Mucosa of stomach (tissue), 1 donor: Measurements from ENCODE around the gene ABL2.

Experiments
- H3K27me3 ChIP-seq: one replicate; pipeline ENCODE4 v1.7.0; 2013; ENCODE audit warnings: mild to moderate bottlenecking, low read length; ENCODE audit not compliant: control insufficient read depth, insufficient read depth
- H3K36me3 ChIP-seq: one replicate; pipeline ENCODE4 v1.7.0; 2013; ENCODE audit warnings: low read length; ENCODE audit not compliant: control insufficient read depth, insufficient read depth
- H3K4me1 ChIP-seq: one replicate; pipeline ENCODE4 v1.7.0; 2013; ENCODE audit warnings: mild to moderate bottlenecking, low read length; ENCODE audit not compliant: control insufficient read depth, insufficient read depth
- H3K4me3 ChIP-seq: one replicate; pipeline ENCODE4 v1.7.0; 2013; ENCODE audit warnings: low read length
- H3K9ac ChIP-seq: one replicate; pipeline ENCODE4 v1.7.0; 2013; ENCODE audit warnings: mild to moderate bottlenecking, low read length, moderate library complexity
- H3K9me3 ChIP-seq: one replicate; pipeline ENCODE4 v1.7.0; 2013; ENCODE audit warnings: mild to moderate bottlenecking, low read length, moderate library complexity; ENCODE audit not compliant: control insufficient read depth
- donor health status: Pancreatic carcinoma.

Gene ABL2

DNA sequence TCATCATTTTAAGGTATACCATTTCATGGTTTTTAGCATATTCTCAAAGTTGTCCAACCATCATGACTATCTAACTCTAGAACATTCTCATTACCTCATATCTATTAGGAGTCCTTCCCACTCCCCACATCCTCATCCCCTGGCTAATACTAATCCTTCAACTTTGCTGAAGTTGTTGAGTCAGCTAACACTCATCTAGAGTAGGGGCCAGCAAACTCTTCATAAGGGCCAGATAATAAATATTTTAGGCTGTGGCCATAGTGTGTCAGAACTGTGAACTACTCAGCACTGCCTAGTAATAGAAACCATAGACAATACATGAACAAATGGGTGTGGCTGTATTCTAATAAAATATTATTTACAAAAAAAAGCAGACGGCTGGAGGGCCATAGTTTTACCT is 104.6 kb downstream of the ABL2 start:
- Histone ChIP-seq H3K4me3 (no peak overlapping the region), H3K9ac (no peak overlapping the region), H3K27me3 (no peaks in the 10 kb centered on the region), H3K9me3 (no peaks in the 10 kb centered on the region), H3K4me1 (peaks cover 13% of the 10 kb centered on the region), H3K36me3 (no peaks in the 10 kb centered on the region)

- Histone ChIP-seq H3K4me3 (no peak overlapping the region), H3K27me3 (no peaks in the 10 kb centered on the region), H3K9me3 (no peaks in the 10 kb centered on the region), H3K4me1 (peaks cover 7% of the 10 kb centered on the region), H3K36me3 (no peaks in the 10 kb centered on the region), H3K9ac (no peak overlapping the region)
Observed at GRCh38 chr1:179121159-179121938, 108.1 kb downstream of the ABL2 start.

DNA sequence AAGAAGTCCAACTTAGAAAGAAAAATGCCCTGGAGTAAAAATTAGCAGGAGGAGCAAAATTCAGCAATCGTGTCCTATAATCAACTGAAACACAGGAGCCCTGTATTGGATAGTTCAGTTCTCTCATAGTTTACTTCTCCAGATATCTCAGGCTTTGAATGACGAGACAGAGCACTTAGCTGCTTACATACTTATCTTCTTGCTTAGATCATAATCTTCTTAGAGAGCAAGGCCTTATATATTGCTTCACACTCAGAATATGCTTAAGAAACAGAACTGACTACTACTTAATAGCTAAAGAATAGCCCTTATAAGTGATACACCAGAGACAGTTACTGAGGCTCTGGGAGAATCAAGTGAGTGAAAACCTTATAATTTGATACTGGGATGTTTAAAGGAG is 108.7 kb downstream of the ABL2 start:
- Histone ChIP-seq H3K36me3 (no peaks in the 10 kb centered on the region), H3K27me3 (no peaks in the 10 kb centered on the region), H3K4me3 (no peak overlapping the region), H3K9ac (no peak overlapping the region), H3K4me1 (peaks cover 7% of the 10 kb centered on the region), H3K9me3 (no peaks in the 10 kb centered on the region)

GRCh38 chr1:179119513-179119912 is 110.0 kb downstream of the ABL2 start:
- no peak overlapping the region for H3K9ac ChIP-seq

DNA sequence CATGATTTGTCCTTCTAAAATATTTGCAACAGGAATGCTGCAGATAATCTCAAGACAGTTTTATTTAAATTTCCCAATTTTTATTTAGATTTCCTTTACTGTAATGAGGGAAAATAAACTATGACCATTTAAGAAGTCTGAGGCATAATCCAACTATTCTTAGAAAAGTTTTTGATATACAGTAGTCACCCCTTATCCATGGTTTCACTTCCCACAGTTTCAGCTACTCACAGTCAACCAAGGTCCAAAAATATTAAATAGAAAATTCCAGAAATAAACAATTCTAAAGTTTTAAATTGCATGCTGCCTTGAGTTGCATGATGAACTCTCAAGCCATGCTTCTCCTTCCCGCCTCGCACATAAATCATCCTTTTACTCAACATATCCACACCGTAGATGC is 114.3 kb downstream of the ABL2 start:
- H3K36me3 ChIP-seq = no peaks in the 10 kb centered on the region
- no peaks in the 10 kb centered on the region for H3K9me3 ChIP-seq
- H3K4me3 ChIP-seq = no peak overlapping the region
- H3K4me1 ChIP-seq = peaks cover 7% of the 10 kb centered on the region
- no peaks in the 10 kb centered on the region for H3K27me3 ChIP-seq
- no peak overlapping the region for H3K9ac ChIP-seq

More at GRCh38 chr1:179119513-179119912, 110.0 kb downstream of the ABL2 start:
- Histone ChIP-seq H3K36me3 (no peaks in the 10 kb centered on the region), H3K9me3 (no peaks in the 10 kb centered on the region), H3K4me3 (no peak overlapping the region), H3K4me1 (peaks cover 7% of the 10 kb centered on the region), H3K27me3 (no peaks in the 10 kb centered on the region)

- Histone ChIP-seq H3K9me3 (no peaks in the 10 kb centered on the region), H3K36me3 (peaks cover 13% of the 10 kb centered on the region), H3K4me3 (no peak overlapping the region), H3K27me3 (no peaks in the 10 kb centered on the region), H3K4me1 (no peaks in the 10 kb centered on the region), H3K9ac (no peak overlapping the region)
Observed at GRCh38 chr1:179108644-179109043, 120.8 kb downstream of the ABL2 start.

DNA sequence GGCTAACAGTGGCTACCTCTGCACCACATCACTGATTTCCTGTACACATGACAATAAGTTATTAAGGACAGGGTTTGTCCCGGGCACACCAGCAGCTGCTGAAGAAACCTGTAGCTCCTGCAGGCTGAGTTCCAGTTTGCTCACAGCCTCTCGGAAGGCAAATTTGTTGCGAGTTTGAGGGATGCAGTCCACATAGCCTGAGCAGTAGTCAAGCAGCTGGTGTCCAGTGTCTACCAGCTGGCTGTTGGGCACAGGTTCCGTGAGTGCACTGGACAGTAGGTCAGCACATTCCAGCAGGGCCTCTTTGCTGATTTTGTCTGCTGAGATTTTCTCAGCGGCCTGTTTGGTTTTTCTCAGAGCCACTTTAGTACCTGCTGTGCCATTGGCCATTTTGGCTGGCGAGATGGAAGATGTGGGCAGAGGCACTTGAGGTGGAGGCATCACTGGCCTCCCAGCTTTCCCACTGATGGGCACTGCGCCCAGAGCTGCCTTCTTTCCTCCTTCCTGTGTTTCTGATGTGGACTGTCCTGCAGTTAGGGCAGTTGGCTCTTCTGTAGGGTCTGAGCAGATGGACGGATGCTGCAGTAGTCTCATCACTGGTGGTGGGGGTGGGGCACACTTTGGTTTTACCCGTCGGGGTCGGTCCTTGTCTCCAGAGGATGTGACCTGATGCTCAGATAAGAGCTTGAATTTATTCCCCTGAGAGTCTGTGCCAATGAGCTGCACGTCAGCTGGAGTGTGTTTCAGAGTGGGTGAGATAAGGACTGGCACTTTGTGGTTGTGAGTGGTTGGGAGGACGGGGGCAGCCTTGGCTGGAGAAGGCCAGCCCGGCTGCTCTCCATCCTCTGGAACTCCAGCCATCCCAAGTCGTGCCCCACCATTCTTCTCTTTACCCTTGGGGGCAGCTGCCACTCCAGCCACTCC is 121.5 kb downstream of the ABL2 start:
- Histone ChIP-seq H3K4me1 (no peaks in the 10 kb centered on the region), H3K27me3 (no peaks in the 10 kb centered on the region), H3K36me3 (peaks cover 13% of the 10 kb centered on the region), H3K9ac (no peak overlapping the region), H3K4me3 (no peak overlapping the region), H3K9me3 (no peaks in the 10 kb centered on the region)

DNA sequence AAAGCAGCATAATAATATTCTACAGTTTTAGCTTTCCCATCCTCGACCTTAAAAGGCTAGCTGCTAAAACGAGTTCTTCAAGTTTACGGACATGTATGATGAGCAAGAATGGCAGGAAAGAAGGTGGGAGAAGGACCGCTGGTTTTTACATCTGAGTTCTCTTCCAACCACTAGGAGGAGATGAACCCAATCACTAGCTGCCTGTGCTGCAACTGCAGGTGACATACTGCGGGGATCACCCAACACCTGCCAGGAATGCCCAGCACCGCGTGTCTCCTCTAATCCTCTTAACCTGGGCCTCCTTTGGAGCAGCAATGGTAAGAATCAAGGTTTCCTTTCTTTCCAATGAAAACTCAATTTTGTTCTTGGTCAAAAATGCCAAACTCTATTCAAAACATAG is 124.1 kb downstream of the ABL2 start:
- Histone ChIP-seq H3K9me3 (no peaks in the 10 kb centered on the region), H3K4me1 (no peaks in the 10 kb centered on the region), H3K36me3 (peaks cover 13% of the 10 kb centered on the region), H3K4me3 (no peak overlapping the region), H3K9ac (no peak overlapping the region), H3K27me3 (no peaks in the 10 kb centered on the region)

GRCh38 chr1:179104611-179105250 is 124.7 kb downstream of the ABL2 start:
- no peaks in the 10 kb centered on the region for H3K4me1 ChIP-seq
- no peak overlapping the region for H3K9ac ChIP-seq
- no peaks in the 10 kb centered on the region for H3K9me3 ChIP-seq
- no peak overlapping the region for H3K4me3 ChIP-seq
- H3K36me3 ChIP-seq = peaks cover 13% of the 10 kb centered on the region
- no peaks in the 10 kb centered on the region for H3K27me3 ChIP-seq

DNA sequence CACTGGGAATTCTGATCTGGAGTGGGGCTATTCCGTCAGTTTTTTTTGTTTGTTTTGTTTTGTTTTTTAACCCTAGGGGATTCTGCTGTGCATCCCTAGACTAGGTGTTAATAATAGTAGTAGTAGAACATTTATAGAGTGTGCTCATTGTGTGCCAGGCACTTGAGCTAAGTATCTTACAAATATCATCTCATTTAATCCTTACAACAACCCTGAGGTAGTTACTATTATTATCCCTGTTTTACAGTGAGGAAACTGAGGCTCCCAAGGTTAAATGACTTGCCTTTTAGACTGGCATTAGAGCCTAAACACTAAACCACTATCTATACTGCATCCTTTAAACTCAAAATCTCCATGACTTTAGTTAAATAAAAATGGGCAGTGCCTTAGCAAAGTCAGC is 125.5 kb downstream of the ABL2 start:
- Histone ChIP-seq H3K36me3 (peaks cover 13% of the 10 kb centered on the region), H3K4me1 (no peaks in the 10 kb centered on the region), H3K27me3 (no peaks in the 10 kb centered on the region), H3K9me3 (no peaks in the 10 kb centered on the region), H3K4me3 (no peak overlapping the region), H3K9ac (no peak overlapping the region)

DNA sequence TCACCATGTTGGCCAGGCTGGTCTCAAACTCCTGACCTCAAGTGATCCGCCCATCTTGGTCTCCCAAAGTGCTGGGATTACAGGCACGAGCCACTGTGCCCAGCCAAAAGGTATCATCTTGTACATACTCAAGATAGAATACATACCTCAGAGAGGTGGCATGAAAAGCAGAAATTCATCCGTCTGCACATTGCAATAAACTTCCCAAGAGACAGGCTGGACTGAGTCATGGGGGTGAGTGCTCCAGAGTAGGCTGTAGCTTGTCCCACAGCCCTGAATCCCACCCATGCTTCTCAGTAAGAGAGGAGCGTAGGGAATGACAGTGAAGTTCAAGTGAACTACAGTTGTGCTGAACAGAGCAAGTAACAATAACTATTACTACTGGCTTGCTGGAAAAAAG is 127.9 kb downstream of the ABL2 start:
- Histone ChIP-seq H3K36me3 (peaks cover 6% of the 10 kb centered on the region), H3K9me3 (no peaks in the 10 kb centered on the region)

GRCh38 chr1:179099891-179100290 is 129.6 kb downstream of the ABL2 start:
- no peak overlapping the region for H3K9ac ChIP-seq
- no peaks in the 10 kb centered on the region for H3K9me3 ChIP-seq
- no peak overlapping the region for H3K4me3 ChIP-seq
- no peaks in the 10 kb centered on the region for H3K4me1 ChIP-seq
- H3K36me3 ChIP-seq = peaks cover 6% of the 10 kb centered on the region
- no peaks in the 10 kb centered on the region for H3K27me3 ChIP-seq

More for the DNA sequence above, 127.9 kb downstream of the ABL2 start:
- H3K27me3 ChIP-seq = no peaks in the 10 kb centered on the region
- H3K4me3 ChIP-seq = no peak overlapping the region
- no peak overlapping the region for H3K9ac ChIP-seq
- H3K4me1 ChIP-seq = no peaks in the 10 kb centered on the region
